ENCODE results near the gene FAM236C. TPM values are rescaled to one million over a fixed set of nuclear protein-coding genes. Genes with fewer than 3 reads are reported as not detected.
"Not testable (repeated sequence)": the region's sequence is repeated elsewhere in the genome, so short reads cannot be mapped to it uniquely, and the experiment has no call there.

Gene FAM236C
- total RNA-seq (not detected), polyA plus RNA-seq (not detected)

GRCh38 chrX:72912315-72912714 lies at the start of gene FAM236C:
Gene FAM236C, plus strand, starts transcription at chrX:72912615. Its CDS starts 100 bp downstream, at chrX:72912715.
- WGBS, 2 donors: no CpG with 5 or more reads among the region's 13 CpGs
- H3K4me1 ChIP-seq; H3K27me3 ChIP-seq; H3K4me3 ChIP-seq; intact Hi-C loops (cut with DNase I); H3K9me3 ChIP-seq; H3K27ac ChIP-seq; H3K36me3 ChIP-seq; DNase-seq: not testable (repeated sequence)

- WGBS, 2 donors: no CpG with 5 or more reads among the region's 2 CpGs
- intact Hi-C loops (cut with DNase I): not testable (repeated sequence)
Measured at GRCh38 chrX:72882898-72883297, 29.5 kb upstream of the FAM236C start.

GRCh38 chrX:72889740-72890139 lies 22.7 kb upstream of the FAM236C start:
- H3K4me3 ChIP-seq; intact Hi-C loops (cut with DNase I); H3K27me3 ChIP-seq; DNase-seq; H3K4me1 ChIP-seq; H3K36me3 ChIP-seq; H3K9me3 ChIP-seq; H3K27ac ChIP-seq: not testable (repeated sequence)
- WGBS, 2 donors: no CpG with 5 or more reads among the region's 14 CpGs

More at GRCh38 chrX:72882898-72883297, 29.5 kb upstream of the FAM236C start:
- H3K36me3 ChIP-seq, H3K9me3 ChIP-seq, H3K27ac ChIP-seq, H3K4me3 ChIP-seq, H3K4me1 ChIP-seq, DNase-seq, H3K27me3 ChIP-seq: not testable (repeated sequence)

- H3K27me3 ChIP-seq; H3K4me1 ChIP-seq; H3K4me3 ChIP-seq; DNase-seq; intact Hi-C loops (cut with DNase I); H3K27ac ChIP-seq; H3K36me3 ChIP-seq; H3K9me3 ChIP-seq: not testable (repeated sequence)
- 65 to 91% methylated on average over 2 to 3 of the region's 5 CpGs for WGBS, 2 donors
Measured at GRCh38 chrX:72916096-72916495, 3.7 kb downstream of the FAM236C start.

GRCh38 chrX:72932283-72932682 lies 19.9 kb downstream of the FAM236C start:
- H3K4me3 ChIP-seq; H3K4me1 ChIP-seq; H3K36me3 ChIP-seq; H3K27me3 ChIP-seq; H3K9me3 ChIP-seq; H3K27ac ChIP-seq; DNase-seq; intact Hi-C loops (cut with DNase I): not testable (repeated sequence)
- WGBS, 2 donors: no CpG with 5 or more reads among the region's 1 CpG

GRCh38 chrX:72936455-72936854 lies 24.0 kb downstream of the FAM236C start:
- intact Hi-C loops (cut with DNase I): not testable (repeated sequence)
- WGBS, 2 donors: no CpG with 5 or more reads among the region's 7 CpGs

GRCh38 chrX:72936882-72937455 lies 24.6 kb downstream of the FAM236C start:
- H3K4me1 ChIP-seq; H3K27ac ChIP-seq; intact Hi-C loops (cut with DNase I); DNase-seq; H3K27me3 ChIP-seq; H3K4me3 ChIP-seq; H3K36me3 ChIP-seq; H3K9me3 ChIP-seq: not testable (repeated sequence)
- WGBS, 2 donors: no CpG with 5 or more reads among the region's 8 CpGs

More at GRCh38 chrX:72936455-72936854, 24.0 kb downstream of the FAM236C start:
- not testable (repeated sequence) for H3K27me3 ChIP-seq, H3K27ac ChIP-seq, H3K4me3 ChIP-seq, DNase-seq, H3K36me3 ChIP-seq, H3K9me3 ChIP-seq, H3K4me1 ChIP-seq

GRCh38 chrX:72937906-72938305 lies 25.5 kb downstream of the FAM236C start, which contains the start of gene FAM236A:
Gene FAM236A, plus strand, starts transcription at chrX:72938206. Its CDS starts 57 bp downstream, at chrX:72938263.
- DNase-seq; H3K27ac ChIP-seq; intact Hi-C loops (cut with DNase I); H3K27me3 ChIP-seq; H3K36me3 ChIP-seq; H3K4me1 ChIP-seq; H3K4me3 ChIP-seq; H3K9me3 ChIP-seq: not testable (repeated sequence)
- no CpG with 5 or more reads among the region's 15 CpGs for WGBS, 2 donors

GRCh38 chrX:72942272-72942671 lies 29.9 kb downstream of the FAM236C start:
- H3K27ac ChIP-seq; H3K27me3 ChIP-seq; H3K9me3 ChIP-seq; H3K4me3 ChIP-seq; H3K36me3 ChIP-seq; DNase-seq; H3K4me1 ChIP-seq; intact Hi-C loops (cut with DNase I): not testable (repeated sequence)
- no CpG with 5 or more reads among the region's 6 CpGs for WGBS, 2 donors

- H3K9me3 ChIP-seq; H3K36me3 ChIP-seq; H3K27me3 ChIP-seq; H3K4me3 ChIP-seq; H3K27ac ChIP-seq; DNase-seq; H3K4me1 ChIP-seq; intact Hi-C loops (cut with DNase I): not testable (repeated sequence)
- no CpG with 5 or more reads among the region's 44 CpGs for WGBS, 2 donors
Measured at GRCh38 chrX:72943035-72943818, 30.8 kb downstream of the FAM236C start.

GRCh38 chrX:72943819-72944169 lies 31.4 kb downstream of the FAM236C start, which contains the start of gene DMRTC1:
Gene DMRTC1, minus strand, starts transcription at chrX:72943837. Its CDS starts 68,143 bp downstream, at chrX:72875694.
- DNase-seq; H3K4me3 ChIP-seq; H3K4me1 ChIP-seq; intact Hi-C loops (cut with DNase I); H3K9me3 ChIP-seq; H3K36me3 ChIP-seq; H3K27ac ChIP-seq; H3K27me3 ChIP-seq: not testable (repeated sequence)
- WGBS, 2 donors: no CpG with 5 or more reads among the region's 15 CpGs

- H3K27ac ChIP-seq; intact Hi-C loops (cut with DNase I); H3K36me3 ChIP-seq; H3K4me1 ChIP-seq; H3K27me3 ChIP-seq; H3K4me3 ChIP-seq; H3K9me3 ChIP-seq; DNase-seq: not testable (repeated sequence)
- WGBS, 2 donors: no CpG with 5 or more reads among the region's 9 CpGs
Measured at GRCh38 chrX:72959971-72960370, 47.6 kb downstream of the FAM236C start.

All from sigmoid colon (tissue), 7 donors.